ENCODE results near the gene PAX1. TPM values are rescaled to one million over a fixed set of nuclear protein-coding genes. Genes with fewer than 3 reads are reported as not detected.

Gene PAX1
- total RNA-seq, 4 donors from 2014 or later, result not detected

- Histone ChIP-seq H3K9me3 (no peaks in the 10 kb centered on the region), H3K27me3 (peaks cover 0 to 35% of the 10 kb centered on the region in 2 donors), H3K4me1 (peaks cover 0 to 3% of the 10 kb centered on the region in 2 donors), H3K27ac (no peak overlapping the region), H3K36me3 (no peaks in the 10 kb centered on the region), H3K4me3 (no peak overlapping the region)
- intact Hi-C loops (cut with DNase I; ENCODE audit: low total_unique reads), result no loop called here
- TF ChIP-seq CTCF (IDR thresholded peaks at IDR 0.05), result no peak
- TF ChIP-seq POLR2A (IDR thresholded peaks at IDR 0.05), result no peak
- DNase-seq, result no peak
Observed at GRCh38 chr20:21707267-21707666, 1.8 kb downstream of the PAX1 start.

GRCh38 chr20:21707999-21708737 lies 2.7 kb downstream of the PAX1 start:
- Histone ChIP-seq H3K9me3 (no peaks in the 10 kb centered on the region), H3K4me1 (peaks cover 0 to 3% of the 10 kb centered on the region in 2 donors), H3K27me3 (peaks cover 0 to 39% of the 10 kb centered on the region in 2 donors), H3K36me3 (no peaks in the 10 kb centered on the region), H3K27ac (no peak overlapping the region), H3K4me3 (no peak overlapping the region)
- intact Hi-C loops (cut with DNase I; ENCODE audit: low total_unique reads), result no loop called here
- DNase-seq, result no peak
- TF ChIP-seq POLR2A (IDR thresholded peaks at IDR 0.05), result no peak
- no peak for TF ChIP-seq CTCF (IDR thresholded peaks at IDR 0.05)

- no peak overlapping the region for H3K4me3 ChIP-seq
- intact Hi-C loops (cut with DNase I; ENCODE audit: low total_unique reads), result no loop called here
- H3K9me3 ChIP-seq, result no peaks in the 10 kb centered on the region
- H3K4me1 ChIP-seq, result peaks cover 0 to 3% of the 10 kb centered on the region in 2 donors
- no peak overlapping the region for H3K27ac ChIP-seq
- peaks cover 0 to 41% of the 10 kb centered on the region in 2 donors for H3K27me3 ChIP-seq
- DNase-seq, result no peak
- TF ChIP-seq CTCF (IDR thresholded peaks at IDR 0.05), result no peak
- H3K36me3 ChIP-seq, result no peaks in the 10 kb centered on the region
Observed at GRCh38 chr20:21708738-21709534, 3.5 kb downstream of the PAX1 start.

GRCh38 chr20:21709535-21709904 lies 4.1 kb downstream of the PAX1 start:
- no peaks in the 10 kb centered on the region for H3K9me3 ChIP-seq
- H3K27me3 ChIP-seq, result peaks cover 0 to 41% of the 10 kb centered on the region in 2 donors
- no peak overlapping the region for H3K27ac ChIP-seq
- peaks cover 0 to 3% of the 10 kb centered on the region in 2 donors for H3K4me1 ChIP-seq
- intact Hi-C loops (cut with DNase I; ENCODE audit: low total_unique reads), result no loop called here
- no peak overlapping the region for H3K4me3 ChIP-seq
- DNase-seq, result no peak
- TF ChIP-seq POLR2A (IDR thresholded peaks at IDR 0.05) (no peak), CTCF (IDR thresholded peaks at IDR 0.05) (no peak)
- H3K36me3 ChIP-seq, result no peaks in the 10 kb centered on the region

GRCh38 chr20:21710341-21710740 lies 4.9 kb downstream of the PAX1 start:
- no peak for DNase-seq
- H3K4me1 ChIP-seq, result peaks cover 0 to 3% of the 10 kb centered on the region in 2 donors
- H3K27me3 ChIP-seq, result peaks cover 0 to 41% of the 10 kb centered on the region in 2 donors
- H3K4me3 ChIP-seq, result no peak overlapping the region
- no peaks in the 10 kb centered on the region for H3K36me3 ChIP-seq
- intact Hi-C loops (cut with DNase I; ENCODE audit: low total_unique reads), result loop anchor here (10.0 kb wide), 1 partner anchor 404 kb away; no protein-coding TSS in a partner anchor
- TF ChIP-seq CTCF (IDR thresholded peaks at IDR 0.05), result no peak
- H3K27ac ChIP-seq, result no peak overlapping the region
- no peaks in the 10 kb centered on the region for H3K9me3 ChIP-seq

Data from uterus (tissue), 4 donors.